CD4-positive, alpha-beta T cell treated with Interleukin-1 beta for 1 hour (primary cell): ENCODE results near the gene SIX6.

ENCODE experiments used
- DNase-seq, 2 donors: peaks; one replicate each; pipeline ENCODE4 v3.0.0-alpha.2; 2020 to 2022

Gene SIX6

DNA sequence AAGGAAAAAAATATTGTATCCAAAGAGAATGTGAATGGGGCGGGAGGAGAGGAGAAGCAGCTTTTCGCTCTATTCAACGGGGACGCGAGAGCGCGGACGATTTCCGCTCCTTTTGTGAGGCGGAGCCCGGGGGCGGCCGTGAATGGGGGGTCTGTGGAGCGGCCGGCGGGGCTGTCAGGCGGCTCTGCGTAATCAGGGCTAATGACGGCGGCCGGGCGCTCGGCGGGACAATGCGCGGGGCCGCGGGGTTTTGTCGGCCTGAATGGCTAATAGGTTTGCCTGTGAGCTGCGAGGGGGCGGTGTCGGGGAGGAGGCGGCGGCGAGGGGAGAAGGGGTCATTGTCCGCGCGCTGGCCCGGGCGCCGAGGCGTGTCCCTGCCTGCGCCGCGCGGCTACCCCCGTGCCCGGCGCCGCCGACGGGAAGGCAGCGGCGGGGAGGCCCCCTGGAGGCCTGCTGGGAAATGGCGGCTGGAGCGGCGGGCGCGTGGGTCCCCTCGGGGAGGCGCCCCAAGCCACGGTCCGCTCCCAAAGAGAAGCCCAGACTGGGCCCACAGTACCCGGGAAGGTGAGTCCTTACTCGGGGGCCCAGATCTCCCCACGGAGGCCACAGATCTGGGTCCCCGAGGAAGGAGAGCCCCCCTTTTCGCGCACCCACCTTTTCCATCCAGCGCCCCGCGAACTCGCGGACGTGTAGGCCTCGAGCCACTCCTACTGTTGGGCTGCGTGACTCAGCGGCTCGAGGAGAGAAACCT lies 6.0 kb downstream of the SIX6 start:
- DNase-seq: no peak

DNA sequence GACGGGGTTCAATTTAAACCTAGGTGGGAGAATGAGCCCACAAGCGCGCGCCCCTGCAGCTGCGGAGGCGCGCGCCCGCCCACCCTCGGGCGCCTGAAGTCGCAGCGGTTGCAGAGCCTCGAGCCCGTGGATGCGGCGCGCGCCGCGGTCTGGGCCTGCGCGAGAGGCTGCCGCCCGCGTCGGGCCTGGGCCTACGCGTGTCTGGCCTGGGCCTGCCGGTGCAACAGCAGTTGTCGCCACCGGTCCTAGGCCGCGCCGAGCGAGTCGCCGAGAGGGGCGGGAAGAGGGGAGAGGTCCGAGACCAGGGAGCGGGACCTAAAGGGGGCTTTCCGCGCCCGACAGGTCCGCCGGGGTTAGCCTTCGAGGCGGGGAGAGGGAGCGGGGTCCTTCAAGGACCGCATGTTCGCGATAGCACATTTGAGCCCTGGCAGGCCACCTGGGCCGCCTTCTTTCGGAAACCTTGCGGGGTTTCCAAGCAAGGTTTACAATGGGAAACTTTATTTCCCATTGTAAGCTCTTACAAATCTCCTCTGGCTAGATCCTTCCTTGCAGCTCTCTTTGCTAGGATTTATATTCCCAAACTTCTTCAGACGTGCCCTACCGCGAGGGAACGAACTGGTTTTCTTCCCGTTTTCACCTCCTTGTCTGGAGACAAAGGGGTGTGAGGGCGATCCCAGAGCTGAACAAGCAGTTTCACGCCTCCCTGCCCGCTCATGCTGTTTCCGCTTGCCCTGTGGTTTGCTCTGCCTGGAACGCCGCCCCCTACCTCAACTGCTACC lies 6.8 kb downstream of the SIX6 start:
- DNase-seq: no peak

DNA sequence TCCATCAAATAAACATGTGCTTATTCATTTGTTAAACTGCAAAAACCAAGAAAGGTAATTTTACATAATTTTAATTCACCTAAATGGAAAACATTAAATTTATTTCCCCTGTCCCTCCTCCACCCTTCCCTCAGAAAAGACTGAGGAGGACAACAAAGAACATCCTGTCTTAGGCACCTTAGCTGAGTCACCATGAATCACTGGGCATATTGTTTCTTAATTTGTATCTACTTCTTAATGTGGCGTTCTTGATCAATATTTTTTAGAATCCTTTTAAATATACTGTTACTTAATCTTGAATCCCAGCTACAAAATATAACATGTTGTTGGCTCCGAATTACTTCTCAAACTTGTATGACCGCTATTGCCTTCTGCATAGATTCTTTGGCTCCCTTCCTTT lies 23.5 kb downstream of the SIX6 start:
- no peak for DNase-seq

DNA sequence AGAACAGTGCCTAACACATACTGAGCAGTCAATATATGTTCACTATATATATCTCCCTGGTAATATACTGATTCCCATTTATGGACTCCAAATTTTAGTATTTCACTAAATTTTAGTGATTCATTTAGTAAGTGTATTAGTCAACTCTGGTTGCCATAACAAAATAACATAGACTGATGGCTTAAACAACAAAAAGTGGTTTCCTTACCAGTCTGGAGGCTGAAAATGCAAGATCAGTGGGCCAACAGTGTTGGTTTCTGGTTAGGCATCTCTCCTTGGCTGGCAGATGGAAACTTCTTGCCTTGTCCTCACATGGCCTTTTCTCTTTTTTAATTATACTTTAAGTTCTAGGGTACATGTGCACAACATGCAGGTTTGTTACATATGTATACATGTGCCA lies 28.7 kb downstream of the SIX6 start:
- no peak for DNase-seq

DNA sequence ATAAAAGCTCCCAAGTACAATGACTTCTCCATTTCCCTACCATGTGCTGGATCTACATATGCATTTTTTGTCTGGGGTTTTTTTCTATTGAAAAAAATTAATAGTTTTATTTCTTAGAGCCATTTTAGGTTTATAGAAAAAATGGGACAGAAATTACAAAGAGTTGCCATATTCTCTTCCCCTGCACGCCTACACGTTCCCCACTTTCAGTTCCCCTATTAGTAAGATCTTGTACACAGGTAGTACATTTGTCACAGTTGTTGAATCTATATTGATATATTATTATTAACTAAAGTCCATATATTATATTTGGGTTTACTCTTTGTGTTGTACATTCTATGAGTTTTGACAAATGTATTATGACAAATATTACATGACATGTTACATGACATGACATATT lies 35.7 kb downstream of the SIX6 start:
- no peak for DNase-seq

DNA sequence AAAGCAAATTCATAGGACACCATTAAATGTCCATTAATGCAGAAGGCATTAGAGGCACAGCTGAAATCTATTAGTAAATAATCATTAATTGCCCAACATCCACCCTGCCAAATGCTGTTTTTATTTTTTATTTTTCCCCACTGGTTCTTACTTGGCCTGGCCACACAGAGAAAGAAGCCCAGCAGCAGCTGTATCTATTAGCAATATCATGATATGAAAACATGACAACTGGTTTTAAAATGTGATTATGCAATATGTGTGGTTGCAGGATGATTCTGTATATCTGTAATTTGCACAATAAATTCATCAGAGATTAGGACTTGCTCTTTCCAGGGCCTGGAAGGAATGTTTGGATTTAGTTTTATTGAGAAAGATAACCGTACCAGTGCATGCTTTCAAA lies 44.9 kb downstream of the SIX6 start:
- no peak for DNase-seq

DNA sequence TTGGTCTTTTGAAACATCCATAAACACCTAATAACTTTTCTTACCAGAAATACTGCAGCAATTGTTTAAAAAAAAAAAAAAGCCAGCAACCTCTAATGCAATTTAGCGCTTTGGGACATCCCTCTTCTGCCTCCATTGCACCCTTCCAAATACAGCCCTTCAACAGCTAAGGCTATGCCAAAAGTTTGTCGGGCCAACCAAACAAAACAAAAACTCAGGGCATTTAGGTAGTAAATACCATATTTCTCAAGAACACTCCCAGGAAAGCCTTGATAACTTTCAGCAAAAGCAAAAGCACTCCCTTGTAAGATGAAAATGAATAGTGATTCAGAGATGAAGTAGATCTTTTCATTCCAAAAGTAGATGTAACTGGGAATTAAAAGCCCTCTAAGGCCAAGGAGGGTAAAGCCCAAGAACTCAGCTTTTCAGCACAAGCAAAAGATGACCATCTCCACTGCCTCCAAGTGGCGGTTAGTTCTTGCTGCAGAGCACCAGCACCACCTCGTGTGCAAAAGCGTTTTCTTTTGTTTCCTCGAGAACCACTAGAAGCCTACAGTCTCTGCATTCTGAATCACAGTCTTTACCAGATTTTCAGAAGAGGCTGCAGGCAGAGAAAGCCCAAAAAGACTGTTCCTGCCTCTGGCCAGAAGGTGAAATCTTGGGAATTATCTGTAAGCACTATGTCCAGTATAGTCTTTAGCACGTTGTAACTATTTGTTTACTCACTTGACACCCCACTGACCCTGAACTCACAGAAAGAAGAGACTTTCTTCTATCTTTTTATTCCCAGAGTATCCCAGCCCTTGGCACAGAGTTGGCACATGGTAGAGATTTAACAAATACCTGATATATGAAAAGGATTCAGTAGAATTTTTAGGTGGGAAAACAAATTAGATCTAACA lies 53.1 kb downstream of the SIX6 start:
- DNase-seq: peak in 1 of 2 donors; percentile 6
